MV-4-11 (cell line): ENCODE measurements around the gene XBP1.
"Not testable (repeated sequence)": the region's sequence is repeated elsewhere in the genome, so short reads cannot be mapped to it uniquely, and the experiment has no call there.

Experiments used
- DNase-seq: peaks from one replicate; lab custom pipeline; 2025; lab: John Stamatoyannopoulos, UW

The XBP1 gene

DNA sequence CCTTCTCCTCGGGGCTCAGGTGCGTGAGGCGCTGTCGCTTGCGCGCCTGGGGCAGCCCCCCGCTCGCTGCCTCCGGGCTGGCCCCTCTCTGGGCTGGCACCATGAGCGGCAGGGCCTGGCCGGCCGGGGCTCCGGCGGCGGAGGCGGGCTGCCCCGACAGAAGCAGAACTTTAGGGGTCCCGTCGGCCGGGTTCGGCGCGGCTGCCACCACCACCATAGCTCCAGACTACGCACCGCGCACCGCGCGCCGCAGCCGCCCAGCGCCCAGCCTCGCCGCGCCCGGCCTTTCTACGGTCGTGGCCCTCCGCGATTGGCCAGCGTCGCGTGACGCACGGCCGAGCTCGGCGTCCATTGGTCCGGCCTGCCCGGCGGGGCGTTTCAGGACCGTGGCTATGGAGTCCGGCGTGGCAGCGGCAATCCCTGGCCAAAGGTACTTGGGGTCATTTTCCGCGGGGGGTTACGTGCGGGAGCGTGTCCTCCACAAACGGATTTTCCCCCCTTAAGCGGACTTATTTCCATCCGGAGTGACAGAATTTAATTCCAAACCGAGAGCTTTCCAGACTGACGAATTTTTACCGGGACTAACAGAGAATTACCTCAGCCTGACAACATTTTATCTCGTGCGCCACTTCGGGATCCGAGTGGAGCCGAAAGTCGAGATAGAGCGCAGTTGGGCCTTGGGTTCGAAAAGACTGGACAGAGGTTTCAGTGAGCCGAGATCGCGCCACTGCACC is at the start of gene XBP1:
Gene XBP1 (minus strand): TSS at position 262 of the 734 bp plus-strand sequence.
- peak; percentile 88 for DNase-seq

- no peak for DNase-seq
Observed at GRCh38 chr22:28846994-28847393, 46.6 kb upstream of the XBP1 start.

GRCh38 chr22:28844277-28844676 is 43.9 kb upstream of the XBP1 start:
- DNase-seq, result not testable (repeated sequence)

DNA sequence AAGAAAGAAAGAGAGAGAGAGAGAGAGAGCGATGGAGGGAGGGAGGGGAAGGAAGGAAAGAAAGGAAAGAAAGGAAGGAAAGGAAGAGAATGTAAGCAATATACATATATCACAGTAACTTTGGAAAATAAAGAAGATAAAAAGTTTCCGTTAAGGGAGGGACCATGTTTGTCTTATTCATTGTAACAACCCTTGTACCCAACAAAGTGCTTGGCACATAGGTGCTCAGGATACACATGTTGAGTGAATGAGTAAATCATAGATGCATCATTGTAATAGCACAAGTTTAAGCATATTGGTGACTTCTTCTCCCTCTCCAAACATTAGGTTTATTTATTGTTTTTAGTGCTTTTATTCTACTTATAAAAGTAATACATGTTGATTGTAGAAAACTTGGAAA is 43.3 kb upstream of the XBP1 start:
- DNase-seq, result no peak

DNA sequence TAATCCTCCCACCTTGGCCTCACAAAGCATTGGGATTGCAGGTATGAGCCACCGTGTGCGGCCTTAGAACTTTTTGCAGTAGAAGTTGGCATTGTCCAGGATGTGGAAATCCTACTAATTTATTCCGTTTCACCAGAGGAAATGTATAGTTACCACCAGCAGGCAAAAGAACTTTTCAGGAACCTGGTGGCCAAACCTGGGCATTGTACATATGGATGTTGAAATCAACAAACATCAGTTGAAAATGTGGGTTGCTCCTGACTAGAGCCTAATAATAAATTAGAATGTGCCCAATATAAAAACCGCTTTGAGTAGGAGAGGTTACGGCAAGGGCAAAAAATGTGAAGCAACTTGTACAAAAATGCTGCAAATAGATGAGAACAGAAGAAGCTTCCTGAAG is 40.7 kb upstream of the XBP1 start:
- no peak for DNase-seq

- DNase-seq, result no peak
Observed at GRCh38 chr22:28838971-28839370, 38.6 kb upstream of the XBP1 start.

DNA sequence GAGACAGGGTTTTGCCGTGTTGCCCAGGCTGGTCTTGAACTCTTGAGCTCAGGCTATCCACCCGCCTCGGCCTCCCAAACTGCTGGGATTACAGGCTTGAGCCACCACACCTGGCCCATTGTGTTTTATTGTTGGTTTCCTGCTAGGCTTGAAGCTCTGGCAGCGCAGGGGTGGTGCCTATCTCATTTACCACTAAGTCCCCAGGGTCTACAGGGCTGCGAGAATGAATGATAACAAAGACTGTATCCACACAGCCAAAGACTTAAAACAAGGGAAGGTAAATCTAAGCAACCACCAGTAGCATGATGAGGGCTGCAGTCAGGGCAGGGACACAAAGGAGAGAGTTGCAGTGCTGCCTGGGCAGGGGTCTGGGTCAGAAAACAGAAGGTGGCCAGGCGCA is 37.3 kb upstream of the XBP1 start:
- no peak for DNase-seq

- no peak for DNase-seq
Observed at GRCh38 chr22:28835630-28836189, 35.3 kb upstream of the XBP1 start.

DNA sequence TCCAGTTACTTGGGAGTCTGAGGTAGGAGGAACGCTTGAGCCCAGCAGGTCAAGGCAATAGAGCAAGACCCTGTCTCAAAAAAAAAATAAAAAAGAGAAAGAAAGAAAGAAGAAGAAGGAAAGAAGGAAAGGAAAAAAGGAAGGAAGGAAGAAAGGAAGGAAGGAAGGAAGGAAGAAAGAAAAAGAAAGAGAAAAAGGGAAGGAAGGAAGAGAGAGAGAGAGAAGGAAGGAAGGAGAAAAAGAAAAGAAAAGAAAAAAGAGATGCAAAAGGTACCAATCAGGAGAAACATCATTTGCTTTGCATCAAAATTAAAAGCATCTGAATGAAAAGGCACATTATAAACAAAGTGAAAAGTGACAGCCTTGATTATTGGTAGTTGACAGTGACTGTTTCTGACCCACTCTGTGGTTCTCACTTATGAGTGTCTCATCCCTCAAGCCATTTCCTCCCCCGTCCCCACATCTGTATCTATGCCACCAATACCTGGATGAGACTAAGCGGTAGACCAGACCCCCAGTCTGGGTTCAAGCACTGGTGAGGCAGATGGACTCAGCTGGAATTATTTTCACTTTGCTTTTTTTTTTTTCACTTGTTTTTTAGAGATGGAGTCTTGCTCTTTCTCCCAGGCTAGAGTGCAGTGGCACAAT is 33.0 kb upstream of the XBP1 start:
- DNase-seq, result no peak

DNA sequence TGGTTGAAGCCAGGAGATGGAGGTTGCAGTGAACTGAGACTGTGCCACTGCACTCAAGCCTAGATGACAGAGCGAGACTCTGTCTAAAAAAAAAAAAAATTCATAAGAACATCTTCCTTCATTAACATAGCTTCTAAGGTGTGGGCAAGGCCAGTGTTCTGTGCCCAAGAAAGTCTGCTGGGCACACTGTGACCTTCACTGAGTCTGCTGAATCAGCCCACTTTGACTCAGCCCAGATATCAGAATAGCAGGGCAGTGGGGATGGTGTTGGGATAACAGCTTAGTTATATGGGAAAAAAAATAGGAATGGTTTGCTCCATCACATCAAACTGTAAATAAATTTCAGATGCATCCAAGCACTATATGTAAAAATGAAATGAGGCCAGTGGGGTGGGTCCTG is 32.4 kb upstream of the XBP1 start:
- DNase-seq, result no peak

DNA sequence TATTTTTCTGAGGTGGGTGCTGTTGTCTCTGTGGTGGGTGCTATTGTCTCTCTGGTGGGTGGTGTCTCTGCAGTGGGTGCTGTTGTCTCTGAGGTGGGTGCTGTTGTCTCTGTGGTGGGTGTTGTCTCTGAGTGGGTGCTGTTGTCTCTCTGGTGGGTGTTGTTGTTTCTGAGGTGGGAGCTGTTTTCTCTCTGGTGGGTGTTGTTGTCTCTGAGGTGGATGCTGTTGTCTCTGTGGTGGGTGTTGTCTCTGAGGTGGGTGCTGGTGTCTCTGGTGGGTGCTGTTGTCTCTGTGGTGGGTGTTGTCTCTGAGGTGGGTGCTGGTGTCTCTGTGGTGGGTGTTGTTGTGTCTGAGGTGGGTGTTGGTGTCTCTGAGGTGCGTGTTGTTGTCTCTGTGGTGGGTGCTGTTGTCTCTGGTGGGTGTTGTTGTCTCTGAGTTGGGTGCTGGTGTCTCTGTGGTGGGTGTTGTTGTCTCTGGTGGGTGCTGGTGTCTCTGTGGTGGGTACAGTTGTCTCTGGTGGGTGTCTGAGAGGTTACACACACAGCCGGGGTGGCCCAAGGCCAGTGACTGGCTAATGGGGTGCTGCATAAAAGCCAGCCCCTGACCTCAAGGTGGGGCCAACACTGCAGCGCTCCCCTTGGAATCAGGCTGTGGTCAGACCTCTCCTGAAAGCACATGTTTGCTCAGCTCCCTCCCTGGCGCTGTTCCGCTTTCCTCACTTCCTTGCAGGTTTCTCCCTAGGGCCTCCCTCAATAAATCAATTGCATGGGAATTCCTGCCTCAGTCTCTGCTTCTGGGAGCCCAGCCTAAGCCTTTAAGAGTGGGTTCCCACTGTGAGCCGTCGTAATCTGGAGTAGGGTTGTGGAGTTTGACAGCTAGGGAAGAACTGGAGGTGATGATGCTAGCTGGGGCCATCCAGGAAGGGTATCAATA is 31.0 kb upstream of the XBP1 start:
- DNase-seq, result no peak

GRCh38 chr22:28830441-28830840 is 30.1 kb upstream of the XBP1 start:
- DNase-seq, result no peak

DNA sequence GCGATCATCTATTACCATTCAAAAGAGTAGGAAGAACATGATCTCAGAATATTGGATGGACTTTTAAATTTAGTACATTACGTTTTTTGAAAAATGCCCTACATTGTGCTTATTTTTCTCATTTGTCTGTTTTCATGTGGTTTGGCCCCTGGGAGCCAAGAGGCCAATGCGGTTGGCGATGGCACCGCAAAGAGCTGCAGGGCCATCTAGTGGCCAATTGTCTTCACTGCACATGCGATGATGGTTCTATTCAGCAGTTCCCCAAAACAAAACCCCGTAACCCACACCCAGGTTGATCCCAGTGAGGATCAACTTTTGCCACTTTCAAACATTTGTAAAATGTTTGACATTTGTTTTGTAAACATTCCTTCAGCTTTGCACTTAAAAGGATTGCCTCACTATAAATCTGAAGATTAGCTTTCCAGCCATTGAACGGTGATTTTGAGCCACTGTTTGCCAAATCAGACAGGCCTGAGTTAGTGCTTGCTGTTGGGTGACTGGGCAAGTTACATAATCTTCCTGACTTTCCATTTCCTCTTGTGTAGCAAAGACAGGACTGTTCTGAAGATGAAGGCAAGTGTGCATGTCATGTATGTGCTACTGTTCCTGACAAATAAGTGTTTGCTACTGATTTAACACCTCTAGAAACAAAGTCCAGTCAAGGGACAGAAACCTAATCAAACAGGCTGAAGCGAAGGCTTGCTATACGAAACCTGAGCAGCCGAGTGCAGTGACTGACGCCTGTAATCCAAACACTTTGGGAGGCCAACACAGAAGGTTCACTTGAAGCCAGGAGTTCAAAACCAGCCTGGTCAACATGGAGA is 29.2 kb upstream of the XBP1 start:
- DNase-seq, result peak; percentile 85

GRCh38 chr22:28826921-28827320 is 26.6 kb upstream of the XBP1 start:
- no peak for DNase-seq

DNA sequence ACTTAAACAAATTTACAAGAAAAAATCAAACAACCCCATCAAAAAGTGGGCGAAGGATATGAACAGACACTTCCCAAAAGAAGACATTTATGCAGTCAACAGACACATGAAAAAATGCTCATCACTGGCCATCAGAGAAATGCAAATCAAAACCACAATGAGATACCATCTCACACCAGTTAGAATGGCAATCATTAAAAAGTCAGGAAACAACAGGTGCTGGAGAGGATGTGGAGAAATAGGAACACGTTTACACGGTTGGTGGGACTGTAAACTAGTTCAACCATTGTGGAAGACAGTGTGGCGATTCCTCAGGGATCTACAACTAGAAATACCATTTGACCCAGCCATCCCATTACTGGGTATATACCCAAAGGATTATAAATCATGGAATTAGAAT is 26.1 kb upstream of the XBP1 start:
- DNase-seq, result not testable (repeated sequence)

DNA sequence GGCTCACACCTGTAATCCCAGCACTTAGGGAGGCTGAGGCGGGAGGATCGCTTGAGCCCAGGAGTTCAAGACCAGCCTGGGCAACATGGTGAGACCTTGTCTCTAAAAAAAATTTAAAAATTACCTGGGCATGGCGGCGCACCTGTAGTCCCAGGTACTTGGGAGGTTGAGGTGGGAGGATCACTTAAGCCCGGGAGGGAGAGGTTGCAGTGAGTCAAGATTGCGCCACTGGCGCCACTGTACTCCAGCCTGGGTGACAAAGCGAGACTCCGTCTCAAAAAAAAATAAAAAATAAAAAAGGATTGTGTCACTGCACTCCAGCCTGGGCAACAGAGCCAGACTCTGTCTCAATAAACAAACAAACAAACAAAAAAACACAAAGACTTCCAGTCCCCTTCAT is 24.1 kb upstream of the XBP1 start:
- not testable (repeated sequence) for DNase-seq

- DNase-seq, result no peak
Observed at GRCh38 chr22:28822930-28823551, 22.7 kb upstream of the XBP1 start.

GRCh38 chr22:28821452-28821851 is 21.1 kb upstream of the XBP1 start:
- DNase-seq, result no peak

DNA sequence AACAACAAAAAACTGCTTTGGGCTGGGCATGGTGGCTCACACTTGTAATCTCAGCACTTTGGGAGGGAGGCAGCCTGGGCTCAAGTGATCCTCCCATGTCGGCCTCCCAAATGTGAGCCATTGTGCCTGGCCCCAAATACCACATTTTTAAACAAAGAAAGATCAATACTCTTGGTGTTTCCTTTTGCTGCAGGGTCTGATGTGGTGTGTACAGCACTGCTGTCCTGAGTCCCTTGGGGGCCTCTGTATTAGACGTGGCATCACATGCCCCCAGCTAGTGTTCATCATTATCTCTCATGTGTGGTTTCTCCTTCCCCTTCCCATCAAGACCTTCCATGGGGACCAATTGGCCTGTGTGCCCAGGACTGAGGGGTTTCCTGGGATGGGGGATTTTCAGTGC is 20.5 kb upstream of the XBP1 start:
- no peak for DNase-seq

DNA sequence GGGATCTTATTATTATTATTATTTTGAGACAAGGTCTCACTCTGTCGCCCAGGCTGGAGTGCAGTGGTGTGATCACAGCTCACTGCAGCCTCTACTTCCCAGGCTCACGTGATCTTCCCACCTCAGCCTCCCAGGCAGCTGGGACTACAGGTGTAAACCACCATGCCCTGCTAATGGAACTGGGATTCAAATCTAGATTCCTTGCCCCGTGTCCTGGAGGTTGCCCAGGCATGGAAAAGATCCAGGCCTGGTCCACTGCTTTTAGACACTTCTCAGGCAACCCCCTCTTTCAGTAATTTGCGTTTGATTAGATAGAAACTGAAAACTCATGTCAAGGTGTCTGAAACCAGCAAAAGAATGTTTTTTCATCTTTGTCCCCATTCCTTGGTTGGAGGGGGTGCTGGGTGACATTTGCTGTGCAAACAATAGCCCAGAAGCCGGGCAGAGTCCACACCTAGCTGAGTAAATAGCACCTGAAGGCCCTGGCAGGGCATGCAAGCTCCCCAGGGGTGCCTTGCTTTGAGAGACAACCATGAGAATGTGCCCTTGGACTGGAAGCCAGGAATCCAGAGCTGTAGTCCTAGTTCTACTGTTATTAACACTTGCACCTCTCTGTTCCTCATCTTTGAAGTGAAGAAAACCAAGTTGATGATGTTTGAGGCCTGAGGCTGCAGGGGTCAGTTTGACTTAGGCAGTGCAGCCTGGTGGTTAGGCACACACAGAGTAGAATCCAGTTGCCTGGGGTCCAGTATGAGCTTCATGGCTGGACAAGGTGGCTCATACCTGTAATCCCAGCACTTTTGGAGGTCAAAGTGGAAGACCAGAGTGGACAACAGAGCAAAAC is 19.1 kb upstream of the XBP1 start:
- DNase-seq, result no peak
